GM12873 (cell line): ENCODE data around the gene ANG.

Experiments used
- TF ChIP-seq, protein P1 (sequence below): IDR thresholded peaks from 2 replicates; pipeline ENCODE4 v1.5.1; 2012; ENCODE audit warnings: low read depth, mild to moderate bottlenecking, moderate library complexity, low read length, control low read depth; ENCODE audit not compliant: insufficient read depth; ENCODE audit errors: missing control alignments

ANG gene

GRCh38 chr14:20688167-20688839, at the start of gene ANG:
ANG (plus strand) TSS chr14:20688764; CDS start chr14:20693565, 4,801 bp downstream.
- TF ChIP-seq, protein P1, sequence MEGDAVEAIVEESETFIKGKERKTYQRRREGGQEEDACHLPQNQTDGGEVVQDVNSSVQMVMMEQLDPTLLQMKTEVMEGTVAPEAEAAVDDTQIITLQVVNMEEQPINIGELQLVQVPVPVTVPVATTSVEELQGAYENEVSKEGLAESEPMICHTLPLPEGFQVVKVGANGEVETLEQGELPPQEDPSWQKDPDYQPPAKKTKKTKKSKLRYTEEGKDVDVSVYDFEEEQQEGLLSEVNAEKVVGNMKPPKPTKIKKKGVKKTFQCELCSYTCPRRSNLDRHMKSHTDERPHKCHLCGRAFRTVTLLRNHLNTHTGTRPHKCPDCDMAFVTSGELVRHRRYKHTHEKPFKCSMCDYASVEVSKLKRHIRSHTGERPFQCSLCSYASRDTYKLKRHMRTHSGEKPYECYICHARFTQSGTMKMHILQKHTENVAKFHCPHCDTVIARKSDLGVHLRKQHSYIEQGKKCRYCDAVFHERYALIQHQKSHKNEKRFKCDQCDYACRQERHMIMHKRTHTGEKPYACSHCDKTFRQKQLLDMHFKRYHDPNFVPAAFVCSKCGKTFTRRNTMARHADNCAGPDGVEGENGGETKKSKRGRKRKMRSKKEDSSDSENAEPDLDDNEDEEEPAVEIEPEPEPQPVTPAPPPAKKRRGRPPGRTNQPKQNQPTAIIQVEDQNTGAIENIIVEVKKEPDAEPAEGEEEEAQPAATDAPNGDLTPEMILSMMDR = no peak

DNA sequence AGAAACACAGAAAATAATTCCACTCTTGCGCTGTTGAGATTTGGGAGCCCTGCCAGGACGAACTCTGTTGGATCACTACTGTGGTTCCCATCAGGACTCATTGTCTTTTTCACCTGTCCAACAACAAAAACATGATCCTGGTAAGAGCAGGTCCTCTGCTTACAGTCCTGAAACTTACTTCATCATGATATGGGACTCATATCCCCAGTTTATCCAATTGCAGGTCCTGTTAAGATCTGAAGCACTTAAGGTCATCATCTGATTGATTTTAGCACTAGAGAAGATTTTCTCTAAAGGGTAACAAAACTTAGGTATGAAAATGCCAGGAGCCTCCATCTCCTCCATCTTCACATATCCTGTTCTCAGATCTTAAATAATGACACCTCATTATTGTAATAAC, 47.0 kb upstream of the ANG start, which contains the start of gene OR6S1:
Gene OR6S1, minus strand, starts transcription at position 101 of the 400 bp plus-strand sequence. Its CDS starts 0 bp downstream, at position 101.
- TF ChIP-seq, protein P1 = no peak

DNA sequence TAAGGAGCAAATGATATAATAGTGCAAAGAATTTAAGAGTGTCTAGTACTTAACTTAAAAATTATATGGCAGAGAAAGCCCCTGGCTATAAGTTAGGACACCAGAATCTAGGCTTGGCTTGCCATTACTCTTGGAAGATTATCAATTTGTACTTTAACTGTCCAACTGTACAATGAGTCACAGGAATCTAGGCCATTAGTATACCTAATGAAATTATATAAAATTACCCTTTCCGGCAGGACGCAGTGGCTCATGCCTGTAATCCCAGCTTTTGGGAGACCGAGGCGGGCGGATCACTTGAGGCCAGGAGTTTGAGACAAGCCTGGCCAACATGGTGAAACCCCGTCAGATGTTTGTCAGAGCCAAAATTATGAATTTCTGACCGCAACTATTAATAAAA, 46.4 kb upstream of the ANG start:
- TF ChIP-seq, protein P1 = no peak

DNA sequence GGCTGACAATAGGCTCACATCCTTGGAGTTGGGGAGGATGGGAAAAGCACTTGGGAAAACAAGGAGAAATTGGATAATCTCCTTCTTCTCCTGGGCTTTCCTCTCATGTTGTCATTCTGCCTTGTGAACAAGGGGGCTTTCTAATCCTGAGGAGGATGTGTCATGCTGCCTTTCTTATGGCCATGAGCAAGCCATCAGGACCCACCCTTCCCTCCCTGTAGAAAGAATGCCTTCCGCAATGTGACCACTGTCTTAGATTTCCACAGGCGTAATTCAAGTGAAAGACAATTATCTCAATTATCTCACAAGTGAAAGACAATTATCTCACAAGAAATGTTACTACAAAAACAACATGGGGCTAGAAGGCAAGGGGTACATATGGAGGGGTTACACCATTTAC, 44.0 kb upstream of the ANG start:
- TF ChIP-seq, protein P1 = no peak

GRCh38 chr14:20645481-20645880, 43.1 kb upstream of the ANG start:
- TF ChIP-seq, protein P1 = no peak

DNA sequence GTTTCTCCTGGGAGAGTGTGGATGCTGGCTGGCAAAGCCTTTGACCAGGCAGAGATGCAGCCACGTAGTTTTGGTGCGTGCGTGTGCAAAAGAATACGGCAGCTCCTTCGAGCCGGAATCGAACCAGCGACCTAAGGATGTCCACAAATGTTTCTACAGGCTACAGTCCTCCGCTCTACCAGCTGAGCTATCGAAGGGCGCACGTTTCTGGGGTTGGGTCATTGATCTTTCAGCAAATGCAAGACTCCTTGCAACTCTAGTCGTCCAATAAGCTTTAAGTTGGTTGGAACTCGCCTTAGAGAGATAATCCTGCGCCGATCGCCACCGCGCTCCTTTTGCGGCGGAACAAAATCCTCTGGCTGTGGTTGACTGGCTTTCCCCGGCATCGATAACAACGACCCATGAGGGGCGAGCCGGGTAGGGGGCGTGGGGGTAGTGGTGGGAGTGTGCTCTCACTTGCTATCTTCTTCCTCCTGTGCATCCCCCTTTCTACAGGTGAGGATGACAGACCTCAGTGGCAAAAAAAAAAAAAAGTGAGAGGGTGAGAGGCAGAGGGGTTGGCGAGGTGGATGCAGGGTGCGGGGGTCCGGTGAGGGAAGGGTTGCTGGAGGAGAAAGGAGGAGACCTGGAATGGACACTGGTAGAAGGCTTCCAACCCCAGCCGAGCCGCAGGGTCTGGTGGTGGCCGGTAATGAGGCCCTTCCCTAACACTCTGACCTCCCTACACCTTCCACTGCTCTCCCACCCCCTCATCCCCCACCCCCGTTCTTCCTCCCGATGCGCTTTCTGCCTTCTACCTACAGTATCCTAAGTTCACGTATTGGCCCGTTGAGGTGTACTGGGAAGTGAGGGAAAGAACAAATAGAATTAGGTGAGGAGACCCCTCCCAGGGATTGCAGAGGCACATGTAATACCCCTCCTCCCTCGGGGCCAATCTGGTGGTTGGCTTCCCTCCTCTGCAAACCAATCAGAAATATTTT, 35.3 kb upstream of the ANG start:
- TF ChIP-seq, protein P1 = no peak

DNA sequence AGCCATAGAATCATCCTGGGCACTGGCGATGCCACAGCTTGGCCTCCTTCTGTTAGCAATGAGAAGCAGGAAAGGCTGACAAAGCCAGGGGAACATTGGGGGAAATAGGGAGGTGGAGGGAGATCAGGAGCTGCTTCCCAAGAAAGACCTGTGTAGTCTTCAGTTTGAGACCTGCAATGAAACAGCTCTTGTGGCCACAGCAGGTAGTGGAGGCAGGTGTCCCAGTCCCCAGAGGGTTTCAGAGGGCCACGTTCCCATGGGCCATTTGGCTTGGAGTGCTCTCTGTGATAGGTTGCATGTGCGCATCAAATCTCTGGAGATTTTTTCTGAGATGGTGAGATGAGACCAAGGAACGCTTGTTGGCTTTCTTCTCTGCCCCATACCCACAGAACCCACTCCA, 32.7 kb upstream of the ANG start:
- TF ChIP-seq, protein P1 = no peak
